ENCODE data around the gene SEMA4C.
A peak's percentile ranks its signal among the peaks of the same experiment; 100 is the strongest.

SEMA4C gene, protein sequence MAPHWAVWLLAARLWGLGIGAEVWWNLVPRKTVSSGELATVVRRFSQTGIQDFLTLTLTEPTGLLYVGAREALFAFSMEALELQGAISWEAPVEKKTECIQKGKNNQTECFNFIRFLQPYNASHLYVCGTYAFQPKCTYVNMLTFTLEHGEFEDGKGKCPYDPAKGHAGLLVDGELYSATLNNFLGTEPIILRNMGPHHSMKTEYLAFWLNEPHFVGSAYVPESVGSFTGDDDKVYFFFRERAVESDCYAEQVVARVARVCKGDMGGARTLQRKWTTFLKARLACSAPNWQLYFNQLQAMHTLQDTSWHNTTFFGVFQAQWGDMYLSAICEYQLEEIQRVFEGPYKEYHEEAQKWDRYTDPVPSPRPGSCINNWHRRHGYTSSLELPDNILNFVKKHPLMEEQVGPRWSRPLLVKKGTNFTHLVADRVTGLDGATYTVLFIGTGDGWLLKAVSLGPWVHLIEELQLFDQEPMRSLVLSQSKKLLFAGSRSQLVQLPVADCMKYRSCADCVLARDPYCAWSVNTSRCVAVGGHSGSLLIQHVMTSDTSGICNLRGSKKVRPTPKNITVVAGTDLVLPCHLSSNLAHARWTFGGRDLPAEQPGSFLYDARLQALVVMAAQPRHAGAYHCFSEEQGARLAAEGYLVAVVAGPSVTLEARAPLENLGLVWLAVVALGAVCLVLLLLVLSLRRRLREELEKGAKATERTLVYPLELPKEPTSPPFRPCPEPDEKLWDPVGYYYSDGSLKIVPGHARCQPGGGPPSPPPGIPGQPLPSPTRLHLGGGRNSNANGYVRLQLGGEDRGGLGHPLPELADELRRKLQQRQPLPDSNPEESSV

DNA sequence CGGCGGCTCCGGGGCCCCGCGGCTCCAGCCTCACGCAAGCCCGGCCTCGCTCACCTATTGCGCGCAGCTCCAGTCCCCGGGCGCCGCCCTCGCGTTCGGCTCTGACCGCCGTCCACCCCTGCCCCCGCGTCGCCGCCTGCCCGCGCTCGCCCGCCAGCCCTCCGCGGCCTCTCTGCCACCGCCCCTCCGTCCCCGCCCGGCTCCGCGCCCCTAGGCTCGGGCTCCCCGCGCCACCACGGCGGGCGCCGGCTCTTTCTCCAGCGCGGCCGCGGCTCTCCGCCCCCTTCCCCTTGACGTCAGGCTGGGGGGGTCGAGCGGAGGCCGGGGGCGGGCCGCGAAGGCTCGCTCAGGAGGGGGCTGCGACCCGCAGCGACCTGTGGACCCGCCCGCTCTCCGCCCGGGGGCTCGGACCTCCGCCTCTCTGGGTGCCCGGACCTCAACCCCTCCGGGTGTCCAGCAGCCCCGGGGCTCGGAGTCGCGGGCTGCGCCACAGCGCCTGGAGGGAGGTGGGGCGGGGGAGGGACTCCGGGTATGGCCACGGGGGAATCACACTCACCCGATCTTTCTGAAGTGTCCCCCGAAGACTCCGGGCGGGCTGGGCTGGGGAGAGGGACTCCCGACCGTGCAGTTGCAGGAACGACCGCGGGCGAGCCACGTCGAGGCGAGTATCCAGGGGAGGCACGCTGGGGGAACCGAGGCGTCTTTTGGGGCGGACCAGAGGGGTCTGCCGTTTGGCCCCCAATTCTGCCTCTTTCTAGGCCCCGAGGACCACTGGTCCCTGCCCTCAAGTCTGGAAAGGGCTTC lies at the start of gene SEMA4C:
Gene SEMA4C (minus strand): TSS at position 259 of the 804 bp plus-strand sequence. CDS start 2,194 bp downstream, outside the sequence.
- peak; percentile 15 for DNase-seq

DNA sequence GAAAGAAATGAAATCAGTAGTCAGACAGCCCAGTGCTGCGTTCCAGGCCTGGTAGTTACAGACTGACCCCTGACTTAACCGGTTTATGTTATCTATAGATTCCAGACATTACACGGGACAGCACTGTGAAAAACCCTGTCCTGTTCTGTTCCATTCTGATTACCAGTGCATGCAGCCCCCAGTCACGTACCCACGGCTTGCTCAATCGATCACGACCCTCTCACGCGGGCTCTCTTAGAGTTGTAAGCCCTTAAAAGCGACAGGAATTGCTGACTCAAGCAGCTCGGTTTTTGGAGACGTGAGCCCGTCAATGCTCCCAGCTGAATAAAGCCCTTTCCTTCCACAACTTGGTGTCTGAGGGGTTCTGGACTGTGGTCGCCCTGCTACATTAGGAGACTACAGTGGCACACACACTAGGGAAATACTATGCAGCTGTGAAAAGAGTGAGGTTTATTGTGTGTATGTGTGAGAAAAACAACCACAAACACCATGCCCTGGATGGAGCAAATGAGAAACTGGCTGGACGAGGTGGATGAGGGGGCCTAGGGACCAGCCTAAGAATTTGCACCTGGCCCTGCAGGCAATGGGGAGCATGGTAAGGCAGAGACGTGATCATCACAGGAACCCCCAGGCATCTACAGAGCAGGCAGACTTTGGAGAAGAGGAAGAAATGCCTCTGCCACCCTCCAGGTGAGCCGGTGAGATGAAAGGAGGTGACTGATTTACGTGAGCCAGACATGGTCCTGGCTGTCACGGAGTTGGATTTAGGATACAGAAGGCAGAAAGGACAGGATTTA lies 49.1 kb upstream of the SEMA4C start:
- DNase-seq: no peak

DNA sequence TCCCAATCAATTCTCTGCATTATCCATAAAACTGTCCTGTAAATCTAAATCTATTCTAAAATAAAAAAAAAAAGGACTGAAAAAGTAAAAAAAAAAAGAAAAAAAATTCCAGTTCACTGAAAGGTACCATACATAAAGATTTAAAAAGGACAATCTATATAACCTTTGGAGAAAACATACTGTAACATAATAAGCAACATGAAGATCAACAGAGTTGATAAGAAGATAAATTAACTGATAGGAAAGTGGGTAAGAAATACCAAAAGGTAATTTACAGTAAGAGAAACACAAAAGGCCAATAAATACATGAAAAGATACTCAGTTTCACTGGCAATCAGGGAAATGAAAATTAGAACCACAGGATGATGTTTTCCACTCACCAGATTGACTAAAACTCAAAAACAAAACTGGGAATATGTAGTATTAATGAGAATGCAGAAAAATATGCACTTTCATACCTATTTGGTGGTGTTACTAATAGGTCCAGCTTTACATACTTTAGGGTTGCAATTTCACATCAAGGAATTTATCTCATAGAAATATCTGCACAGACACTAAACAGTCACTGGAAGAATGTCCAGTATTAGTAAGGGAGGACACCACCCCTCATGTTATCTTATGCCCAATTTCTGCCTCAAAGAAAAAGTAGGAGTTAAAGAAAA lies 48.3 kb upstream of the SEMA4C start:
- no peak for DNase-seq

DNA sequence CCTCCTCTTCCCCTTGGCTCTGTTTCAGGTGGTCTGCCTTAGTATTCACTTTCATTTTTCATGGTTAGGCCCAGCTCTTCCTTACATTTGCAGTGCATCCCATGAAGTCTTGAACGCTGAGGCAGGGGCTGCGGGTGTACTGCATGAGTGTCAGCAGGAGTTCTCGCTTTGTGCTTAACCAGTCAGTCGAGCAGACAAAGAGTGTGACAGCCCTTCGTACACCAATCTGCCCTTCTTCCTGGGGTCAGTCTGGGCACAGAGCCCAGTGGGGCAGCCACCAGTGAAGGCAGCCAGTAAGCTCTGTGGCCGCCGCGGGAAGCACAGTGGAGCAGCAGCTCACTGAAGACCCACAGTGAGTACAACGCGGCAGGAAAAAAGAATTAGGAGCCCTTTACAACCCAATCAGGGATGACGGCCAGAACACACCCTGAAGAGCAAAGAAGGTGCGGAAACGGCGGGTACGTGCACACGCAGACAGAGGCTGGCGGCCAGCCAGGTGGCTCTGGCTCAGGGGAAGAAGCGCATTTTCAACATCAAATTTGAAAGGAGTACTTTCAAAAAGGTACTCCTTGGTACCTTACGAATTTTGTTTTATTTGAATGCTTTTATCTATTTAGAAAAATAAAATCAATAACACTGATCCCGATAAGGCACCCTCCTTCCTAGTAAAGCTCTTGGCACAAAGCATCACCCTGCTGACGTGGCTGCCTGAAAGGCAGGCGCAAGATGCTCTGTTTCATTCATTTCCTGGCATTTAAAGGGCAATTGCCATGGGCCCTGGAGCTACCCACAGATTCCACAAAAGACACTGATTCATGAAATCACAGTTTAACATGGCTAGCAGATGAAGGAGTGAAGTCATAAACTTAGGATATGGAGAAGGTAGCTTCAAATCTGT lies 47.0 kb upstream of the SEMA4C start:
- no peak for DNase-seq

DNA sequence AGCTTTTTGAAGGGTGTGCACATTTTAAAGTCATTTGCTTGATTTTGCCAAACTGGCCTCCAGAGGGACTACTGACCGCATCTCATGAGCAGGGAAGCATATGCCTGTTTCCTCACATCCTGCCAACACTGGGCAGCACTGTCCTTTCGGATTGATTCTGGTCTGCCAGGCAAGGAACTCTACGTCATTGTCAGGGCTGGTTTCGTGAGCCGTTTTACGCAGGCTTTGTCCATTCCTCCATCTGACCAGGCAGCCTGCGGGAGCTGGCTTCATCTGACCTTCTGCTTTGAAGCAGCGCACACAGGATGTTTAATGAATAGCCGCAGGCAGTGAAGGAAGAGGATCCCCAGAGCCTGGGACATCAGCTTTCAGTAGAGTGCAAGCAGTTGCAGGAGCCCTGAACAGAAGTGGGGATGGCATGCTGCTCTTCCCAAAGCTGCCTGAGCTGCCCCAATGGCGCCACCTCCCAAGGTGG lies 46.3 kb upstream of the SEMA4C start:
- no peak for DNase-seq

DNA sequence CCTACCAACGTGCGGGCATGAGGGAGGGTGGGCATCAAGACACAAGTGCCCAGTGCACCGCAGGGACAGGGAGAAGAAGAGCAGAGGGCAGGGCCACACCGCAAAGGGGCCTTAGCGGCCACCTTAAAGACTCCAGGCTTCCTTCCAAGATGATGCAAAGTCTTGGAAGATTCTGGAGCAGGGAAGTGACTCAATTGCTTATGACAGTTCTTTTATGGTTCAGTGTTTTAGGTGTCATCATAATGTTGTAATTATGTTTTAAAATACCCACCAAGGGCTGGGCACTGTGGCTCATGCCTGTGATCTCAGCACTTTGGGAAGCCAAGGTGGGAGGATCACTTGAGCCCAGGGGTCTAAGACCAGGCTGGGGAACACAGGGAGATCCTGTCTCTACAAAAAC lies 44.5 kb upstream of the SEMA4C start:
- DNase-seq: no peak

DNA sequence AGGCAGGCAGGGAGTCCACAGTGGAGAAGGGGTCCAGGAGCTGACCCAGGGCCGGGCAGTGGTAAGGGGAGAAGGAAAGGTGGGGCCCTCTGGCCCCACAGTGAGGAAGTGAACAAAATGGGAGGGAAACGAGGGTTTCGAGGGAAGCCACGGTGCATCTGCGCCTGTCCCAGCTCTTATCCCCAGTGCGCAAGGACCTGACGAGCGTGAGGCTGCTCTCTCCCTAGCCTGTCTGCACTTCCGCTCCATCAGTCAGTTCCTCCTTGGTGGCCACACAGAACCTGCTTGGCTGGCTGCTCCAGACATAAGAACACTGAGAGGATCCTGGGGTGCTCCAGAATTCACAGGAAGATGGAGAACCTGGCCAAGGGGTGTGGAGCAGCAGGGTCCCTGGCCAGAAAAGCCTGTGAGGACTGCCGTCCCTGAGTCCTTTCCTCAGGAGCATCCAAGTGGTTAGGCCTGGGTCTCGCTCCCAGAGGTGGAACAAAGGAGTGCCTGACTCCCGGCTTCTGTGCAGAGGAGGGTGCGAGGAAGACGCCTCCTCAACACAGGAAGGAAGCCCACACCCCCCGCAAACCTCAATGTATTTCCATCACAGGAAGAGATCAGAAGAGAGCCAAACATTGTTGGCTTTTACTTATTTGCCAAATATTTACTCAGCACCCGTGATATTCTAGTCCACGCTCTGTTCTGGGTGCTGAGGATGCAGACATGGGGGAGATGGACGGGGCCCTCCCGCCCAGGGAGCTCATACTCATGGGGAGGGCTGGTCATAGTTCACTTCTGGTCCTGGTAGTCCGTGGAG lies 43.7 kb upstream of the SEMA4C start:
- DNase-seq: no peak

DNA sequence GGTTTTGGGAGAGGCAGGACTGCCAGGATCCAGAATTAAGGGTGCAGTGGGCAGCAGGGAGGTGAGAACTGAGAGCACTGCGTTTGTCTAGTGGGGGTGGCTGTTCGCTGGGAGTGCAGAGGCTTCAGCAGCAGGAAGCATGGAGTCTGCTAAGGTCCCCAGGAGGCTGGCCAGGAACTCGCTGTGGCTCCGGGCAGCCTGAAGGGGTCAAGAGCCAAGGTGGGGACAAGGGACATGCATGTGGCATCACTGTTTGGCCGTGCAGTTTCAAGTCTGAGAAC lies 43.2 kb upstream of the SEMA4C start:
- DNase-seq: no peak

DNA sequence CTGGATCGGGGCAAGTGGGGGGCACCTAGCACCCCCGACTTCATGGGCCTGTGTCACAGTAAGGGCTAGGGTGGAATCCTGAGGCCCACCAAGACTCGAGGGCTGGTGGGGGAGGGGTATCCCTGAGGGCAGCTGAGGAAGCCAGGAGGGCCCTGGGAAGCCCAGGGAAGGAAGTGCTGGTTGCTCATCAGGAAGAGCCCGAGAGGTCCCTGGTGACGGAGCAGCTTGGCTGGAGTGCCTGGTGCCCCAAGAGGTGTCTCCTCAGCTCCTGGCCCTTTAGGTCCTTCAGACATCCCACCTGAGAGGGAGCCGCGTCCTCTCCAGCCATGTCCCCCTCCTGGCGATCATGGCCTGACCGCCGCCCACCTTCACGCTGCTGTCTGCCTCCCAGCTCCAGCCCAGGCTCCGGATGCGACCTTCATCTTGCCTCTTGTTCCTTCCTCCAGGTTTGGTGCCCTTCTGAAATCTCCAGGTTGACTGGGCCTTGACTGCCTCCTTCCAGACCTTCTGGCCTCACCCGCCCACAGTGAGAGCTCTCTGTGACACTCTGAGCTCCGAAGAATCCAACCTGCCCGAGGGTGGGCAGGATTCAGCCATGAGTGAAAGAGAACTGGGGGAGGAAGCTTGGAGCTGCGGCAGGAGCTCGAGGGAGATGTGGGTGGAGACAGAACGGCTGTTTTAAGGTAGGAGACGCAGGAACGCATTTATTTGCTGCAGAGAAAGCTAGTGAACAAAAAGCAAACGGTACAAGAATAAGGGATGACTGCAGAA lies 42.7 kb upstream of the SEMA4C start:
- no peak for DNase-seq

DNA sequence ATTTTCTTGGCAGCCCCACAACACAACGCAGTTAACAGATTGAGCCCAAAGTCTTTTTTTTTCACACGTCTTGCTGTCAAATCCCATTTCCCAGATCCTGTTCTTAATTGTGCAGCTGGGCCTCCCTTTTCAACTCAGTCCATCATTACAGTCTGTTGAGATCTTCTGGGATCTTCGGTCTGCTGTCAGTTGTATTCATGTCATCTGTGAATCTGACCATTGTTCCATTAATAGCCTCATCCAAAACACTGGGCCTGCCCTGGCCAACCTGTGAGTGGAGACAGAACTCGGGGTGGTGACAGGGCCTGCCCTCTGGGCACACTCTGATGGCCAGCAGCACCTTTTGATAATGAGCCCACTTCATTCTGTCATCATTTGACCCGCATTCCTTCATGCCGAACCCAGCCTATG lies 39.7 kb upstream of the SEMA4C start:
- DNase-seq: no peak

DNA sequence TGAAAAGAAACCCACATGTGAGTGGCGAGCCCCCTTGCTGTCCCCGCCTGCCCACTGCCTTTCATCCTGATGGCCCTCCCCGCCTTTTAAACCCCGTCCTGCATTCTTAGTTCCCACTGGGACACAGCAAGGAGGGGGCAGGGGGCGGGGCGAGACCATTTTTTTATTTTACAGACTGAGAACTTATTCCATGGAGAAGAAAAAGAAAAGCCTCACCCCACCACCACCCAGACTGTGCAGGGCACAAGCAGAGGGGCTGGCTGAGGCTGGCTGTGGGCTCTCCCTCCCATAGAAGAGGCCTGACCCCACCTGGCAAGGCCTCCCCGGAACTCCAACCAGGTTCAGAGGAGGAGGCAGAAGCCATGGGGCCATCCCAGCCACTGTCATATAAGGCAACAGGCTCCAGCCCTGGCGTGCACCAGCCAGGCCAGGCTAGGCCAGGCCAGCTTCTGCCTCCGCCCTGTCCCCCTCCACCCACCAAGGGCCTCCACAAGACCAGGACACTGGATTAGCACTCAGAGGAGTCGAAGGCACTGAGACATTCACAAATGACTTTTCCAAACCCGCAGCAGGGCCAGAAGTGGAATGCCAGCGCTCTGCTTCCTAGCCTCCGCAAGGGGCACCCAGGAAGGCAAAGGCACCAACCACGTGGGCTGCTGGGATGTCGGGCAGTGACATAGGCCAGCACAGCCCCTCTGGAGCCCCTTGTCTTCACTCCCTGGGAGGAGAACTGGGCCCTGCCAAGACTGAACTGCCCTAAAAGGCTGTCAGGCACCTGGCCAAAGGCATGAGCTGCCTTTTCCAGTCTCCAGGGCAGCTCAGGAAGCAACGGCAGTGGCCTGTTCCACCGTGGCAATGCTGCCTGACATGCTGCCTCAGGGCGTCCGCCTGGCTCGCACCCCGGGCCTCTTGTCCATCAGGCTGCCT lies 37.5 kb upstream of the SEMA4C start:
- no peak for DNase-seq

DNA sequence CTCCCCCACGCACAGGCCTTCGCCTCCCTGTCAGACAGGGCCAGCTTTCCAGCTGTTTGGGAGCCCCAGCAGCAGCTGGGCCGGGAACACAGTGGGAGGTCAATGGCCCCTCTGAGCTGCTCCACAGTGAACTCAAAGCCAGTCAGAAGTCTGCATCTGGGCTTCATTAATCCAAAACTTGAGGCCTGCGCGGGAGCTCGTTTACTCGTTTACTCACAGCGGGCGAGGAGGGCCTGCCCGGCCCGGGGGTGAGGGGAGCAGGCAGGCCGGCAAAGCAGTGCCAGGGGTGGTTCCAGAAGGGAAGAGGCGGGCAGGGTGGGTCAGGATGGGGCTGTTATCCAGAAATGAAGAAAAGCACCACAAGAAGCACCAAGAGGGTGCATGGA lies 36.8 kb upstream of the SEMA4C start:
- no peak for DNase-seq

DNA sequence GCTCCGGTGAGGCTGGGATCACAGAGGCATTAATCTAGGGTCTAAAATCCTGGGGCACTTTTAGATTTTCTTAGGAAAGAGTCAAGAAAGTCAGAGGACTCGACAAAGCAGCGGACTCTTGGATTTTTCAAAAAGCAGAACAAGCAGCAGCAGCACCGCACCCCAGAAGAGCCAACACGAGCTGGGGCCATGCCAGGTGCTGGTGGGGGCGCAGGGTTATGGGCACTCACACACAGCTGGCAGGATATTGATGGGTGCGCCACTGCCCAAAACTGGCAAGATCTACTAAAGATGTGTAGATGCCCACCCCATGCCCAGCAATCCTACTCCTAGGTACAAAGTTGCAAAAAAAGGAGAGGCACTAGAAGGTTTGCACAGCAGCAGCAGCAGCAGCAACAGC lies 33.9 kb upstream of the SEMA4C start:
- no peak for DNase-seq

DNA sequence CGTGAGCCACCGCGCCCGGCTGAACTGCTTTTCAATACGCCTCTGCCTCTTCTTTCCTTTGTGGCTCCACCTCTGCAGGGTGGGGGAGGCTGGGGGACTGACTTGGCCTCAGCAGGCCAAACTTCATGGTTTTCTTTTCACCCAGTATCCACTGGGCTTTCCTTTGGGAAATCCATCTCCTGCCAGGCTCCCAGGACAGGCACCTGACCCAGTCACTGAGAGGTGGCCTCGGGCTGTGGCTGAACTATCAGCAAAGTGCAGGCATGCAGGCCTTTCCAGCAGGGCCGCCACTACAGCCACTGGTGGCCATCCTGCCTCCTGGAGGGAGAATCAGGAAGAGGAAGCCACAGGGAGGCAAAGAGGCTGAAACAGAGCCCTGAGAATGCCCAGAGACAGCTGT lies 33.4 kb upstream of the SEMA4C start:
- DNase-seq: no peak

DNA sequence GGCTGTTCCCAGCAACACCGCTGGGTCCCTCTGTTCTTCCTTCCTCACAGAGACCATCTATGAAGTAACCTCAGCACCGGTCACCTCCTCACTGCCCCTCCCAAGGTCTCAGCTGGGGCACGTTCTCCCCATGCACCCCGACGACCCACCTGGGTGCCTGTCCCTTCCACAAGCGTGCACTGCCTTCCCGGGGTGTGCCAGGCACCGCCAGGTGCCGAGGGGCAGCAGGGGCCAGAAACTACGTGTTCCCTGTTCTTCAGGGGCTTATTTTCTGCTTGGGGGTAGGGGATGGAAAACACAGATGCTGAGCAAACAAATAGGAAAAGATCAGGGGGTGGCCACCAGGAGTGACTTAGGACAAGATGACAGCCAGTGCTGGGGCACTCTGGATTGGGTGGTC lies 30.4 kb upstream of the SEMA4C start:
- DNase-seq: no peak

DNA sequence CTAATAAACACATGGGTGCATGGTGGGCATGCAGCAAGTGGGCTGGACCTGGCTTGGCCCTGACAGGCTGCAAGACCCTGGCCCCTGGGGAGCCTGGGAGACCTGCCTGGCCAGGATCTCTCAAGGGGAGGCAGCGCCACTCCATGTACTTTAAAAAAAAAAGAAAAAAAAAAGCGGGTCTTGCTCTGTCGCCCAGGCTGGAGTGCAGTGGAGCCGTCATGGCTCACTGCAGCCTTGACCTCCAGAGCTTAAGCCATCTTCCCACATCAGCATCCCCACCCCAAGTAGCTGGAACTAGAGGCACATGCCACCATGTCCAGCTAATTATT lies 29.5 kb upstream of the SEMA4C start:
- no peak for DNase-seq

DNA sequence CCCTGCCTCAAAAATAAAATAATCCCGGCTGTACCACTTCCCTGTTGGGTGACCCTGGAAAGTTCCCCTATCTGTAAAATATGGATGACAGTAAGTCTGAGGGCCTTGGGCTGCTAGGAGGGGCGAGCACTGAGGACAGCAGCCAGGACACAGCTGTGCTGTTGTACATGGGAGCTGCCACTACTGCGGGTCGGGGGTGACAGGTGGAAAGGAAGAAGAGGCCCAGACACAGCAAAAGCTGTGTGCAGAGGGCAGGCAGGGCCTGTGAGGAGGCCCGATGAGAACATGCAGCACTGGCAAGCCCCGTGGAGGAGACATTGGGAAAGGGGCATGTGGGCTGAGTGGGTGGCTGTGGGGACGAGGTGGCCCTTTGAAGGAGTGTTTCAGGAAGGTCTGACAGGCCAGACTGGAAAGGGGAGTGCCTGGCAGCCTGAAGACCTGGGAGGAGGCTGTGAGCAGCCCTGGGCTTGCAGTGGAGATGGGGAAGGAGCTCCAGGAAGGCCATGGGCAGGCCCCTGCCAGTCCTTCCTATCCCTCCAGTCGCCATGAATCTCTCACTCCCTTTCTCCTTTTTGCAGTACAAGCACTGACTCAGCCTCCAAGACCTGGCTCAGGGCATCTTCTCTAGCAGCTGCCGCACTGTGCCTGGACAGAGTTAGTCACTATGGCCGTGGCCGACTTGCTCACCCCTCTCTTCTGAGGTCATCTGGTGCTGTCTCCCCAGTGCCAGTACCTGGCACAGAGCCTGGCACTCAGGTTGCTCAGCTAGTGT lies 28.9 kb upstream of the SEMA4C start:
- no peak for DNase-seq

DNA sequence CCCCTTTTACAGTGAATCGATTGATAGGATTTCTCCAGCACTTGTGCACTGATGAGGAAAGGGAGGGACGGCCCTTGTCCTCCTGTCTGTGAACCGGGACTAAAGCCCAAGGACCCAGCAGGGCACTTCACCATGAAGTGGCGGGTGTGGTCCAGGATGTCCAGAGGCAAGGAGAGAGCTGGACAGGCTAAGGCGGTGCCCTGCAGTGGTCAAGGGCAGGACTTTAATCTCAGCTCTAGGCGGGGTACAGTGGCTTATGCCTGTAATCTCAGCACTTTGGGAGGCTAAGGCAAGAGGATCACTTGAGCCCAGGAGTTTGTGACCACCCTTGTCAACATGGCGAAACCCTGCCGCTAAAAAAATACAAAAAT lies 28.2 kb upstream of the SEMA4C start:
- DNase-seq: no peak
